OCI-LY7 (cell line): ENCODE data around the gene GHDC. TPM values are rescaled to one million over a fixed set of nuclear protein-coding genes. Genes with fewer than 3 reads are reported as not detected.

Experiments used
- BruUV-seq: library from RNA; stranded (reverse); fragments of 400-500 nt; replicated peaks from 2 replicates; lab custom pipeline; 2021; lab: Mats Ljungman, UMichigan
- CTCF ChIA-PET: fragments of 300-600 bp; sonication (Branson Sonifier 250); formaldehyde crosslinking; loops from one replicate; lab custom pipeline; 2022; ENCODE audit warnings: antibody characterized with exemption; ENCODE audit not compliant: unreplicated experiment; lab: Charles Lee
- POLR2A ChIA-PET: fragments of 300-600 bp; sonication (Branson Sonifier 250); formaldehyde crosslinking; loops from one replicate; lab custom pipeline; 2022; ENCODE audit warnings: antibody characterized with exemption; lab: Charles Lee
- DNase-seq: peaks from one replicate; pipeline ENCODE4 v3.0.0-alpha.2; 2015; ENCODE audit warnings: low spot score
- H2AFZ ChIP-seq: fragments of 200-600 bp; sonication (generic), shearing (Covaris generic); 2 replicates; pipeline ENCODE4 v1.6.1; 2014; ENCODE audit warnings: mild to moderate bottlenecking, antibody characterized with exemption, low read length, moderate library complexity
- H3K27ac ChIP-seq: fragments of 200-600 bp; sonication (generic); 2 replicates; pipeline ENCODE4 v1.5.1; 2014; ENCODE audit warnings: mixed run types, low read depth, mild to moderate bottlenecking, moderate library complexity, low read length, inconsistent platforms; ENCODE audit not compliant: poor library complexity, severe bottlenecking
- H3K36me3 ChIP-seq: fragments of 200-600 bp; sonication (generic); 2 replicates; pipeline ENCODE4 v1.6.1; 2014; ENCODE audit warnings: mild to moderate bottlenecking, antibody characterized with exemption, low read length, moderate library complexity, mixed read lengths; ENCODE audit not compliant: insufficient read depth
- H3K4me1 ChIP-seq: fragments of 200-600 bp; sonication (generic); 2 replicates; pipeline ENCODE4 v1.5.1; 2014; ENCODE audit warnings: mild to moderate bottlenecking, low read length; ENCODE audit not compliant: insufficient read depth, poor library complexity, severe bottlenecking
- H3K4me2 ChIP-seq: fragments of 200-600 bp; sonication (generic); 2 replicates; pipeline ENCODE4 v1.6.1; 2014; ENCODE audit warnings: mild to moderate bottlenecking, low read length
- H3K4me3 ChIP-seq: fragments of 200-600 bp; sonication (generic); 2 replicates; pipeline ENCODE4 v1.5.1; 2014; ENCODE audit warnings: mild to moderate bottlenecking, low read depth, low read length; ENCODE audit not compliant: poor library complexity, severe bottlenecking
- H3K79me2 ChIP-seq: fragments of 200-600 bp; sonication (generic); 2 replicates; pipeline ENCODE4 v1.6.1; 2016; ENCODE audit warnings: low read depth, mild to moderate bottlenecking, low read length, moderate library complexity, mixed read lengths; ENCODE audit not compliant: insufficient read depth
- H3K9me2 ChIP-seq: fragments of 200-600 bp; sonication (generic); 2 replicates; pipeline ENCODE4 v1.6.1; 2016; ENCODE audit warnings: mild to moderate bottlenecking, low read length, mixed read lengths; ENCODE audit not compliant: insufficient read depth
- H3K9me3 ChIP-seq: fragments of 200-600 bp; sonication (generic); 2 replicates; pipeline ENCODE4 v1.6.1; 2014; ENCODE audit warnings: mild to moderate bottlenecking, mixed run types, low read length, mixed read lengths
- H4K20me1 ChIP-seq: fragments of 200-600 bp; sonication (generic); 2 replicates; pipeline ENCODE4 v1.6.1; 2014; ENCODE audit warnings: mild to moderate bottlenecking, antibody characterized with exemption, low read length, moderate library complexity, mixed read lengths; ENCODE audit not compliant: insufficient read depth
- CTCF ChIP-seq: fragments of 200-600 bp; sonication (generic); conservative IDR thresholded peaks from 2 replicates; pipeline ENCODE4 v1.5.1; 2014; ENCODE audit warnings: mild to moderate bottlenecking, antibody characterized with exemption, low read length, moderate library complexity, mixed read lengths
- EZH2phosphoT487 ChIP-seq: fragments of 200-600 bp; sonication (generic); IDR thresholded peaks from 2 replicates; pipeline ENCODE4 v1.6.1; 2018; ENCODE audit warnings: low read depth, borderline replicate concordance, mild to moderate bottlenecking, mixed run types, antibody characterized with exemption, low read length, moderate library complexity, mixed read lengths
- intact Hi-C: fragments of 100-400 bp; cut with micrococcal nuclease; formaldehyde crosslinking; loops from one replicate; pipeline ENCODE4 v1.10.0; 2022; ENCODE audit not compliant: unreplicated experiment
- total RNA-seq, 2 experiments: library from RNA; depleted of rRNA in 1 of 2; stranded (reverse); fragments of >200 nt in 1 of 2; shearing (Covaris generic) in 1 of 2; gene quantifications; 2 replicates each; pipeline ENCODE4 v1.2.3, GENCODE V29; 2014 to 2022

The GHDC gene
- total RNA-seq, 2 experiments from 2014 or later = 30.0 to 33.2 TPM

DNA sequence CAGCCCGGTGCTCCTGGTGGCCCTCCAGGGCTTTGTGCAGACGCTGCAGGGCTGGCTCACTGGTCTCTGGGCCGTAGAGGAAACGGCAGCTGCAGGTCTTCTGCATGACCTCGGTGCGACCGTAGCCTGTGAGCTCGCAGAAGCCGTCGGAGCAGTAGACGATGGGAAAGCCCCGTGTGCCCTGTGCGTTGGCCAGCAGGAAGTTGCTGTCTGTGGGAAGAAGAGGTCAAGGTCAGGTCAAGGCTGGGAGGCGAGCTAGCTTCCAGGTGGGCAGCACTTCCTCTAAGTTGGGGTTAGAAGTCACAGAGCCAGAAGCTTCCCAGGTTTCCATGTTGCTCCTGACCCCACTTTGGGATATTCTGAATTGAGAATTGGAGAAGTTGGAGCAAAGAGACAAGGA is 15.5 kb downstream of the GHDC start:
- ChIA-PET POLR2A (no interaction called here), CTCF (no interaction called here)
- no peak overlapping the region for H3K4me2 ChIP-seq
- TF ChIP-seq CTCF (no peak), EZH2phosphoT487 (no peak)
- BruUV-seq = no TSS peak
- no peaks in the 10 kb centered on the region for H3K9me2 ChIP-seq
- H4K20me1 ChIP-seq = no peaks in the 10 kb centered on the region
- no peak overlapping the region for H3K27ac ChIP-seq
- no peak overlapping the region for H2AFZ ChIP-seq
- no peaks in the 10 kb centered on the region for H3K79me2 ChIP-seq
- intact Hi-C loops = no loop called here
- H3K4me3 ChIP-seq = no peak overlapping the region
- H3K9me3 ChIP-seq = no peaks in the 10 kb centered on the region
- peaks cover 17% of the 10 kb centered on the region for H3K4me1 ChIP-seq
- DNase-seq = peak; percentile 16
- no peaks in the 10 kb centered on the region for H3K36me3 ChIP-seq

DNA sequence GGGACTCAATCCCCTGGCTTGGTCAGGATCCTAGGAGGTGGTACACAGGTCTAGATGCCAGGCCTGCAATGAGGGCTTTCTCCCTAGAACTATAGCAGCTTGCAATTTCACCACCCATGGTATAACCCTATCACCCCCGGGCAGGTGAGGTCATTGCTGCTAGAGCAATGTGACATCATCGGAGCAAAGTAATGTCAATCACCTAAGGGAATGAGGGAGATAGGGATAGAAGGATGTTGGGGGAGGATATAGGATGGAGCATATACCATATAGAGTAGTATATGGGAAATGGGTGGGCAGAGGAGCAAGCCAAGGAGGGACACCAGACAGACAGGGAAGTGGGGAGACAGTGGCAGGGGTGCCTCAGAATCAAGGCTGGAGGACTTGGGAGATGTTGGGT is 16.6 kb downstream of the GHDC start:
- no peaks in the 10 kb centered on the region for H3K9me3 ChIP-seq
- POLR2A ChIA-PET = no interaction called here

More for the DNA sequence above, 16.6 kb downstream of the GHDC start:
- no peak overlapping the region for H3K27ac ChIP-seq
- H3K4me1 ChIP-seq = peaks cover 13% of the 10 kb centered on the region
- H3K79me2 ChIP-seq = no peaks in the 10 kb centered on the region
- no peak for TF ChIP-seq EZH2phosphoT487
- no peak for TF ChIP-seq CTCF
- no peak for DNase-seq
- no peaks in the 10 kb centered on the region for H4K20me1 ChIP-seq
- no peak overlapping the region for H2AFZ ChIP-seq
- no peaks in the 10 kb centered on the region for H3K9me2 ChIP-seq
- no peak overlapping the region for H3K4me2 ChIP-seq
- CTCF ChIA-PET = no interaction called here
- no peaks in the 10 kb centered on the region for H3K36me3 ChIP-seq
- no peak overlapping the region for H3K4me3 ChIP-seq
- intact Hi-C loops = no loop called here
- no TSS peak for BruUV-seq
